Keratinocyte (primary cell): ENCODE results near the gene ZFP91. TPM values are rescaled to one million over a fixed set of nuclear protein-coding genes. Genes with fewer than 3 reads are reported as not detected.

Source experiments
- DNase-seq: peaks from one replicate; pipeline ENCODE4 v3.0.0-alpha.2; 2011; ENCODE audit warnings: low read depth, missing footprints, low spot score
- FAIRE-seq: peaks from 2 replicates; lab custom pipeline; 2011; peaks lifted over from hg19 to GRCh38; lab: Jason Lieb, UNC
- H2AFZ ChIP-seq: 2 replicates; pipeline ENCODE4 v1.6.0; 2012; ENCODE audit warnings: low read length, control low read depth, inconsistent platforms; ENCODE audit not compliant: control insufficient read depth
- H3K27ac ChIP-seq: 2 replicates; pipeline ENCODE4 v1.5.1; 2011; ENCODE audit warnings: low read length; ENCODE audit not compliant: control insufficient read depth, insufficient read depth
- H3K27me3 ChIP-seq: 3 replicates; pipeline ENCODE4 v1.6.0; 2011; ENCODE audit warnings: low read length; ENCODE audit not compliant: control insufficient read depth, insufficient read depth; ENCODE audit errors: extremely low read depth
- H3K36me3 ChIP-seq, 2 experiments: 2 replicates in 1 of 2; 3 replicates in 1 of 2; pipeline ENCODE4 v1.5.1; 2011; ENCODE audit warnings: low read length in 2 of 2, mild to moderate bottlenecking in 1 of 2; ENCODE audit not compliant: control insufficient read depth in 2 of 2, insufficient read depth in 2 of 2; ENCODE audit errors: extremely low read depth in 1 of 2
- H3K4me1 ChIP-seq: 3 replicates; pipeline ENCODE4 v1.5.1; 2011; ENCODE audit warnings: low read length; ENCODE audit not compliant: control insufficient read depth, insufficient read depth; ENCODE audit errors: extremely low read depth
- H3K4me2 ChIP-seq: 3 replicates; pipeline ENCODE4 v1.6.0; 2011; ENCODE audit warnings: low read depth, low read length; ENCODE audit not compliant: control insufficient read depth, insufficient read depth; ENCODE audit errors: extremely low read depth
- H3K4me3 ChIP-seq, 3 experiments: fragments of 200-600 bp in 1 of 3; sonication (generic) in 1 of 3; 2 replicates in 2 of 3; 3 replicates in 1 of 3; pipeline ENCODE4 v1.5.1; 2011 to 2016; ENCODE audit warnings: low read length in 3 of 3, mild to moderate bottlenecking in 3 of 3, control low read depth in 2 of 3, inconsistent platforms in 1 of 3, low read depth in 1 of 3, mixed read lengths in 1 of 3, mixed run types in 1 of 3, moderate library complexity in 1 of 3; ENCODE audit not compliant: control insufficient read depth in 2 of 3, insufficient read depth in 2 of 3; ENCODE audit errors: extremely low read depth in 1 of 3
- H3K79me2 ChIP-seq: 2 replicates; pipeline ENCODE4 v1.6.0; 2012; ENCODE audit warnings: low read length; ENCODE audit not compliant: control insufficient read depth, insufficient read depth
- H3K9ac ChIP-seq: 3 replicates; pipeline ENCODE4 v1.6.0; 2011; ENCODE audit warnings: low read length; ENCODE audit not compliant: control insufficient read depth, insufficient read depth; ENCODE audit errors: extremely low read depth
- H3K9me1 ChIP-seq: 3 replicates; pipeline ENCODE4 v1.6.0; 2011; ENCODE audit warnings: low read length; ENCODE audit not compliant: control insufficient read depth, insufficient read depth; ENCODE audit errors: extremely low read depth
- H3K9me3 ChIP-seq: 2 replicates; pipeline ENCODE4 v1.5.1; 2012; ENCODE audit warnings: low read depth, low read length; ENCODE audit not compliant: control insufficient read depth
- H4K20me1 ChIP-seq: 3 replicates; pipeline ENCODE4 v1.6.0; 2011; ENCODE audit warnings: low read length; ENCODE audit not compliant: control insufficient read depth, insufficient read depth; ENCODE audit errors: extremely low read depth
- EZH2 ChIP-seq: IDR thresholded peaks from one replicate; pipeline ENCODE4 v1.6.1; 2012; ENCODE audit warnings: inconsistent platforms, mild to moderate bottlenecking, low read length, moderate library complexity
- dilution Hi-C: fragments of 300-500 bp; cut with MboI; formaldehyde crosslinking; loops from one replicate; pipeline ENCODE4 v1.7.0; 2020; ENCODE audit warnings: low sequenced_read_pairs; ENCODE audit not compliant: extremely low pct_ligation_motif_present
- polyA plus RNA-seq, 5 experiments: library from polyadenylated mRNA; depleted of rRNA in 3 of 5; stranded (reverse) in 3 of 5; stranded (forward) in 1 of 5; unstranded in 1 of 5; fragments of >200 nt; gene quantifications; 1 replicate in 1 of 5; 2 replicates in 3 of 5; 3 replicates in 1 of 5; pipeline versions ENCODE4 v1.2.1 to v1.2.3, GENCODE V29; 2011 to 2012; ENCODE audit warnings: missing spikeins in 2 of 5, low read depth in 1 of 5, low replicate concordance in 1 of 5
- TF ChIP-seq, protein P1 (sequence below), 3 experiments: IDR thresholded peaks in 1 of 3; conservative IDR thresholded peaks in 1 of 3; optimal IDR thresholded peaks in 1 of 3; 2 replicates in 2 of 3; 3 replicates in 1 of 3; pipeline versions ENCODE3 to v1.5.1; 2011; ENCODE audit warnings: low read length in 3 of 3, mild to moderate bottlenecking in 3 of 3, moderate library complexity in 2 of 3, control low read depth in 1 of 3, inconsistent platforms in 1 of 3; ENCODE audit not compliant: insufficient read depth in 2 of 3; ENCODE audit errors: extremely low read depth in 1 of 3

The ZFP91 gene
- polyA plus RNA-seq, 1 donor (not counting 4 experiments of a cell fraction or from before 2014, with no cell fraction given), result 45.6 TPM

DNA sequence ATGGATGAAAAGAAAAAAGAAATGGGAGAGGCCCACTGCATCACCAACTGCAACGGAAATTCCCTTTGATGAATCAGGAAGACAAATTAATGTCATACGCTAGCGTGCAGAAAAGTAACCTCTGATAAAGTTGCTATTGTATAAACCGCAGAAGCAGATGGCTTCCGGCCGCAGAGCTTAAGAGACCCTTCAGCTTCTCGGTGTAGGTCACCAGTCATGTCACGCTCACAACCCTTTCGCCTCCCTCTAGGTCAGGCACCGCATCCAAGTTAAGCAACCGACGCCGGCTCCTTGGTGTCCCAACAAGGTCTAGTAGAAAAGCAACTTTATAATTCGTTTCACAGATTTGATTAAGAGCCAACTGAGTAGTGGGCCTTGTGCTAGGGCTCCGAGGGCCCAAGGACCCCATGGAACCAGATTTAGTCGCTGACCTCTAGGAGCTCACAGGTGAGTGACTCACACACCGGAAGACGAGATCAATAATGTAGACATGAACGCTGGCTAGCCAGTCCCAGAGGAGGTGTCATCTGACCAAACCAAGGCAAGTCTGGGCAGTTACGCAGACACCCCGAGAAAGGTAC is 1.2 kb upstream of the ZFP91 start:
- Histone ChIP-seq H4K20me1 (peaks cover 3% of the 10 kb centered on the region), H3K9me3 (no peaks in the 10 kb centered on the region), H3K4me3 (peak overlapping the region; percentile 84 to 96 (median 89)), H3K4me1 (peaks cover 63% of the 10 kb centered on the region), H3K27ac (peak overlapping the region; percentile 100), H3K79me2 (peaks cover 40% of the 10 kb centered on the region), H3K27me3 (no peaks in the 10 kb centered on the region), H3K9me1 (no peaks in the 10 kb centered on the region), H3K4me2 (peak overlapping the region; percentile 97), H3K9ac (peak overlapping the region; percentile 100), H3K36me3 (no peaks in the 10 kb centered on the region), H2AFZ (peak overlapping the region; percentile 11)
- dilution Hi-C loops, result no loop called here
- DNase-seq (peak; percentile 44), FAIRE-seq (peak; percentile 91)
- TF ChIP-seq, protein P1, sequence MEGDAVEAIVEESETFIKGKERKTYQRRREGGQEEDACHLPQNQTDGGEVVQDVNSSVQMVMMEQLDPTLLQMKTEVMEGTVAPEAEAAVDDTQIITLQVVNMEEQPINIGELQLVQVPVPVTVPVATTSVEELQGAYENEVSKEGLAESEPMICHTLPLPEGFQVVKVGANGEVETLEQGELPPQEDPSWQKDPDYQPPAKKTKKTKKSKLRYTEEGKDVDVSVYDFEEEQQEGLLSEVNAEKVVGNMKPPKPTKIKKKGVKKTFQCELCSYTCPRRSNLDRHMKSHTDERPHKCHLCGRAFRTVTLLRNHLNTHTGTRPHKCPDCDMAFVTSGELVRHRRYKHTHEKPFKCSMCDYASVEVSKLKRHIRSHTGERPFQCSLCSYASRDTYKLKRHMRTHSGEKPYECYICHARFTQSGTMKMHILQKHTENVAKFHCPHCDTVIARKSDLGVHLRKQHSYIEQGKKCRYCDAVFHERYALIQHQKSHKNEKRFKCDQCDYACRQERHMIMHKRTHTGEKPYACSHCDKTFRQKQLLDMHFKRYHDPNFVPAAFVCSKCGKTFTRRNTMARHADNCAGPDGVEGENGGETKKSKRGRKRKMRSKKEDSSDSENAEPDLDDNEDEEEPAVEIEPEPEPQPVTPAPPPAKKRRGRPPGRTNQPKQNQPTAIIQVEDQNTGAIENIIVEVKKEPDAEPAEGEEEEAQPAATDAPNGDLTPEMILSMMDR (optimal IDR thresholded peaks at IDR 0.05 in 1 of 3, IDR thresholded peaks at IDR 0.05 in 1 of 3, conservative IDR thresholded peaks at IDR 0.05 in 1 of 3; ENCODE audit: extremely low read depth in 1 of 3, insufficient read depth in 2 of 3, low read length in 3 of 3), result no peak
- no peak for TF ChIP-seq EZH2

DNA sequence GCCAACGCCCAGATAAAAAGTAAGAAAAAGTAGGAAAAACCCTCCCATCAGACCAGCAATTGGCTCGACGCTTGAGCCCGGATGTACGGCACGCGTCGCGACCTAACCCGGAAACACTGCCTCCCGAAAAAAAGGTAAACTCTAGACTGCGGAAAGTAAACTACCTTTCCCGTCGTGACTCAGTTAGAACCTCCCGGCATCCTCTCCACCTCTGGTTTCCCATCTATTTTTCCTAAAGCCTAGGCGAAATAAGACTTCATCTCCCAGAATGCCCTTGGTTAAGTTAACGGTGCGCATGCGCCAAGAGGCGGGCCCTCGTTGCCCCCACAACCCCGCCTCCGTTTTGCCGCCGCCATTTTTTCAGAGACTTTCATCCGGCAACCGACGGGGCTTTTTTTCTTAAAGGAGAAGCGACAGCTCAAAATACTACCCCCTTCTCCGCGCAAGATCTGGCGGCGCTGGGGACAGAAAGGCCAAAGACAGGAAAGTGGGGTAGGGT is 678 bp upstream of the ZFP91 start:
- H2AFZ ChIP-seq, result peak overlapping the region; percentile 72
- no peak for FAIRE-seq
- dilution Hi-C loops, result no loop called here

More for the DNA sequence above, 678 bp upstream of the ZFP91 start:
- Histone ChIP-seq H3K4me3 (peak overlapping the region; percentile 94 to 96 (median 95)), H3K79me2 (peaks cover 45% of the 10 kb centered on the region), H3K9me1 (no peaks in the 10 kb centered on the region), H3K4me1 (peaks cover 62% of the 10 kb centered on the region), H3K9me3 (no peaks in the 10 kb centered on the region), H3K27ac (peak overlapping the region; percentile 100), H3K36me3 (no peaks in the 10 kb centered on the region), H3K27me3 (no peaks in the 10 kb centered on the region), H3K9ac (peak overlapping the region; percentile 100), H3K4me2 (peak overlapping the region; percentile 97), H4K20me1 (peaks cover 3% of the 10 kb centered on the region)
- no peak for TF ChIP-seq EZH2
- TF ChIP-seq, protein P1 (optimal IDR thresholded peaks at IDR 0.05 in 1 of 3, IDR thresholded peaks at IDR 0.05 in 1 of 3, conservative IDR thresholded peaks at IDR 0.05 in 1 of 3; ENCODE audit: extremely low read depth in 1 of 3, insufficient read depth in 2 of 3, low read length in 3 of 3), result no peak
- DNase-seq, result peak; percentile 90
